Epithelial cell of proximal tubule (primary cell): ENCODE results near the gene PPM1D. TPM values are rescaled to one million over a fixed set of nuclear protein-coding genes. Genes with fewer than 3 reads are reported as not detected.
A peak's percentile ranks its signal among the peaks of the same experiment; 100 is the strongest.

ENCODE experiments used
- DNase-seq: peaks from one replicate; pipeline ENCODE4 v3.0.0-alpha.2; 2011; ENCODE audit warnings: low read depth
- H3K4me3 ChIP-seq: 2 replicates; pipeline ENCODE4 v1.5.1; 2011; ENCODE audit warnings: low read depth, mild to moderate bottlenecking, low read length
- CTCF ChIP-seq: conservative IDR thresholded peaks from 2 replicates; pipeline ENCODE4 v1.5.1; 2012; ENCODE audit warnings: low read depth, mild to moderate bottlenecking, low read length
- total RNA-seq: library from RNA; depleted of rRNA; stranded (reverse); fragments of >200 nt; gene quantifications from 2 replicates; pipeline ENCODE4 v1.2.3, GENCODE V29; 2015

The PPM1D gene
- total RNA-seq, 1 donor from 2014 or later, result 9.1 TPM

DNA sequence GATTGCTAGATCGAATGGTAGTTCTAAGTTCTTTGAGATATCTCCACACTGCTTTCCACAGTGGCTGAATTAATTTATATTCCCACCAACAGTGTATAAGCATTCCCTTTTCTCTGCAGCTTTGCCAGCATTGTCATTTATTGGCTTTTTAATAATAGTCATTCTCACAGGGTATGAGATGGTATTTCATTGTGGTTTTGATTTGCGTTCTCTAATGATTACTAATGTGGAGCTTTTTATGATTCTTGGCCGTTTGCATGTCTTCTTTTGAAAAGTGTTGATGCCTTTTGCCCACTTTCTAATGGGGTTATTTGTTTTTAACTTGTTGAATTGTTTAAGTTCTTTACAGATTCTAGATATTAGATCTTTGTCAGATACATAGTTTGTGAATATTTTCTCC is 41.1 kb downstream of the PPM1D start:
- no peak overlapping the region for H3K4me3 ChIP-seq
- TF ChIP-seq CTCF, result no peak
- no peak for DNase-seq

DNA sequence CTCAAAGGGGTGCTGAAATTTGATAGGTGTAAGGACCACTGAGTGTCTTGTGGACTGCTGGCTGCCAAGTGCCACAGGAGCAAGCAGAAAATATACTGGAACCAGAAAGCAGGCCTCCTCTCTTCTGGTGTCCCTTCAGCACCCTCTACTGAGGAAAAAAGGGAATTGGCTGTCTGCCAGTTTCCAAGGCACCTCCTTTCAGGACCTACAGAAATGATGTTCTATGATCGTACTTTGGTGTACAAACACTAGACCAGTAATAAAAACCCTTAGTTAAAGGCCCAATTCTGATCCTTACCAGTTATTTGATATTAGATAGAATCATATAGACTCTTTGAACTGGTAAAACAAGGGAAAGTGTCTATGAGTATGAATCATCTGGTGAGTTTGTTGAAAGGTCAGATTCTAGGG is 41.8 kb downstream of the PPM1D start:
- TF ChIP-seq CTCF, result peak; percentile 52
- DNase-seq, result peak; percentile 36
- no peak overlapping the region for H3K4me3 ChIP-seq

DNA sequence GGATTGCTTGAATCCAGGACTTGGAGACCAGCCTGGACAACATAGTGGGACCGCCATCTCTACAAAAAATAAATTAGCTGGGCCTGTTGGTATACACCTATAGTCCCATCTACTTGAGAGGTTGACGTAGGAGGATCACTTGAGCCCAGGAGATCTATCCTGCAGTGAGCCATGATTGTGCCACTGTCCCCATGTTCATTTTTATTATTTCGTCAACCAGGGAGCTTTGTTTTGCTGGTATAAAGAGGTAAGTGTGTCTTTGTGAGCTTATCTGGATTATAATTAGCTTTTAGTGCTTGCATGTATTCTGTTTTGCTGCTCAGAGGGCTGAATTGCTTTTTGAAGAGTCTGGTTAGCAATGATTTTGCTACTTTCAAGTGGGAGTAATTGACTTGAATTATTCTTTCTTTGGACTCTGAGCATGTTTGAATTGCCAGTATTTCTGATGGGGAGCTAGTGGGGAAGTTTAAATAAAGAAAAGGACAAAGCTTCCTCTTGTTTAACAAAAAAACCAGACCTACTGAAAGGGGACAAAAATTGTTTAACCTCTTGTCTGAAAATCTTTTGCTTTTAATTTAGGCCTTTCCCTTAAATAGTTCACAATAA is 46.0 kb downstream of the PPM1D start:
- no peak overlapping the region for H3K4me3 ChIP-seq
- DNase-seq, result no peak
- no peak for TF ChIP-seq CTCF

- no peak for TF ChIP-seq CTCF
- no peak overlapping the region for H3K4me3 ChIP-seq
- no peak for DNase-seq
These were observed 46.7 kb downstream of the PPM1D start for GRCh38 chr17:60646701-60647100.

DNA sequence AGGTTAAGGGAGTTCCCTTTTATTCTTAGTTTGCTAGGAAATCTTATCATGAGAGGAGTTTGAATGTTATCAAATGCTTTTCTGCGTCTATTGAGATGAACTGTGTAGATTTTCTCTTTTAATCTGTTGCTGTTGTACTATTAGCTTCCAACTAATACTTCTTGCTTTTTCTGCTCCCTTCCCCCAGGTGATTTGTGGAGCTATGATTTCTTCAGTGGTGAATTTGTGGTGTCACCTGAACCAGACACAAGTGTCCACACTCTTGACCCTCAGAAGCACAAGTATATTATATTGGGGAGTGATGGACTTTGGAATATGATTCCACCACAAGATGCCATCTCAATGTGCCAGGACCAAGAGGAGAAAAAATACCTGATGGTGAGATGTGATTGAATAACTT is 47.7 kb downstream of the PPM1D start:
- no peak for DNase-seq
- no peak overlapping the region for H3K4me3 ChIP-seq
- TF ChIP-seq CTCF, result no peak

GRCh38 chr17:60652454-60653247 is 52.7 kb downstream of the PPM1D start:
- no peak for DNase-seq
- no peak for TF ChIP-seq CTCF
- no peak overlapping the region for H3K4me3 ChIP-seq

DNA sequence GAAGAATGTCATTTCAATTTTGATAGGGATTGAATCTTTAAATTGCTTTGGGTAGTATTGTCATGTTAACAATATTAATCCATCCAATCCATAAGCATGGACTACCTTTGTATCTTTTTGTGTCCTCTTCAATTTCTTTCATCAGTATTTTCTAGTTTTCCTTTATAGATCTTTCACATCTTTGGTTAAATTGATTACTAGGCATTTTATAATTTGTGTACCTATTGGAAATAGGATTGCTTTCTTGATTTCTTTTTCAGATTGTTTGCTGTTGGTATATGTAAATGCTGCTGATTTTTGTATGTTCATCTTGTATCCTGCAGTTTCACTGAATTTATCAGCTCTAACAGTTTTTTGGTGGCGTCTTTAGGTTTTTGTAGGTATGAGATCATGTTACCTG is 53.6 kb downstream of the PPM1D start:
- no peak for DNase-seq
- TF ChIP-seq CTCF, result no peak
- H3K4me3 ChIP-seq, result no peak overlapping the region
